Activated CD4-positive, CD25-positive, alpha-beta regulatory T cell treated with anti-CD3 and anti-CD28 coated beads, Interleukin-2, amount 50 U/mL, for 16 hours (primary cell): ENCODE results near the gene MMUT.
A peak's percentile ranks its signal among the peaks of the same experiment; 100 is the strongest.
"Not testable (repeated sequence)": the region's sequence is repeated elsewhere in the genome, so short reads cannot be mapped to it uniquely, and the experiment has no call there.

Experiments
- DNase-seq: peaks from one replicate; pipeline ENCODE4 v3.0.0-alpha.2; 2020; ENCODE audit warnings: low read depth, low spot score

Gene MMUT

GRCh38 chr6:49423817-49424216, 39.2 kb downstream of the MMUT start:
- no peak for DNase-seq

- no peak for DNase-seq
These were observed 46.9 kb downstream of the MMUT start for GRCh38 chr6:49416195-49416594.

- DNase-seq, result no peak
These were observed 47.7 kb downstream of the MMUT start for GRCh38 chr6:49415358-49415757.

GRCh38 chr6:49410564-49410963, 52.5 kb downstream of the MMUT start:
- no peak for DNase-seq

- peak; percentile 24 for DNase-seq
These were observed 53.0 kb downstream of the MMUT start for GRCh38 chr6:49409951-49410542.

- DNase-seq, result no peak
These were observed 56.6 kb downstream of the MMUT start for GRCh38 chr6:49406250-49406970.

- no peak for DNase-seq
These were observed 62.0 kb downstream of the MMUT start for GRCh38 chr6:49401063-49401462.

GRCh38 chr6:49386667-49387508, 76.2 kb downstream of the MMUT start:
- not testable (repeated sequence) for DNase-seq

GRCh38 chr6:49384904-49385303, 78.1 kb downstream of the MMUT start:
- DNase-seq, result no peak
